HG03558 (cell line): ENCODE measurements around the gene EOLA1.
A peak's percentile ranks its signal among the peaks of the same experiment; 100 is the strongest.
"Not testable (repeated sequence)": the region's sequence is repeated elsewhere in the genome, so short reads cannot be mapped to it uniquely, and the experiment has no call there.

Experiments used
- ATAC-seq: cut with Tn5 transposase; IDR thresholded peaks from one replicate; pipeline ENCODE4 v1.9.1; 2021; ENCODE audit warnings: moderate number of reproducible peaks; ENCODE audit not compliant: unreplicated experiment; ENCODE audit errors: extremely low read depth

EOLA1 gene

DNA sequence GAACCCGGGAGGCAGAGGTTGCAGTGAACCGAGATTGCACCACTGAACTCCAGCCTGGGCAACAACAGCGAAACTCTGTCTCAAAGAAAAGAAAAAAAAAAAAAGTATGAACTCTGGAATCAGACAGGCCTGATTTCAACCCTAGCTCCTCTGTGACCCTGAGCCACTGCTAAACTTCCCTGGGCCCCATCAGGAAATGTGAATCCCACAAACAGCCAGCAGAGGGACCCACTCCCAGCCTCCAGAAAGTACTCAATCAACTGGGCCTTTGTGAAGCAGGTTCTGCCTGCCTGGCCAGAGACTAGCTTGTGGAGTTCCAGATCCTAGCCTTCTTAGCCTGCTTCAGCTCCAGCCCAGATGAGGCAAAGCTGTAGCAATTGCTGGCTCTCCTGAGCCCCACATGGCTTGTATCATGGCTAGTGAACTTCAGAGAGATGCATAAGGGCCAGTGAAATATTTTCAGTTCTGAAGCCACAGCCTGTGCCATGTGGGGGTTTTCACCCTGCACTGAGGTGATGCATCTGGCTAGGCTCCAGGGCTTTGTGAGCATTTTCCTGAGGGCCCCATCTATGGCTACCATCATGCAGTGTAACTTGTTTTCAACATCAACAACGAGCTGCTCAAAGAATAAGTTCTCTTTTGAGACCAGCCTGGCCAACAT lies 28.5 kb upstream of the EOLA1 start:
- peak; percentile 84 for ATAC-seq

GRCh38 chrX:149513825-149514428 lies 26.9 kb upstream of the EOLA1 start:
- no peak for ATAC-seq

DNA sequence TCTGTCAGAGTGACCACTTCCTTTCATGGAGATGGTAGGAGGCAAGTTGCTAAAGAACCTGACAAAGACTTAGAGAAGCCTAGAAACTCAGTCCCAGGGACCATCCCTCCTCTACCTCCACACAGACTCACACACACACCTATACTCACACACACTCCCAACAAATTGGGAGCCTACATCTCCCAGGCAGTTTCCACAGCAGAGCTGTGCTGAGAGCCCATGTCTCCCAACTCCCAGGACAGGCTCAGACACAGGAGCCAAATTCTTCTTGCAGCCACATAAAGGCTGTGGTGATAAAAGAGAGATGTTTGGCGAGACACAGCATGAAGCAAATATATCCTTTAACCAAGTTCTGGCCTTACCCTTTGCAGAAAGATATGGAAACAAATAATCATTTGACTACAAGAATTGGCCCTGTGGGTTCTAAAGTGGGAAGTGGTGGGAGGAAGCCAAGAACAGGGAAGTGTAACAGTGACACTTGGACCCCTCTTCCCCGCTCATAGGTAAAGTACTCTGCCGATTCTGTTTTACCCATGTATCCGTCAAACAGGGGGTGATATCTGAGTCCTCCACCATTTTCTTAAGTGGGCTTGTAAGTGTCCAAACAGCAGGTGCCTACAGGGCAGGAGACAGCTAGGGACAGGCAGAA lies 24.7 kb upstream of the EOLA1 start:
- ATAC-seq = no peak

- ATAC-seq = no peak
Measured at GRCh38 chrX:149516604-149517003, 24.2 kb upstream of the EOLA1 start.

GRCh38 chrX:149517308-149517707 lies 23.5 kb upstream of the EOLA1 start:
- ATAC-seq = no peak

DNA sequence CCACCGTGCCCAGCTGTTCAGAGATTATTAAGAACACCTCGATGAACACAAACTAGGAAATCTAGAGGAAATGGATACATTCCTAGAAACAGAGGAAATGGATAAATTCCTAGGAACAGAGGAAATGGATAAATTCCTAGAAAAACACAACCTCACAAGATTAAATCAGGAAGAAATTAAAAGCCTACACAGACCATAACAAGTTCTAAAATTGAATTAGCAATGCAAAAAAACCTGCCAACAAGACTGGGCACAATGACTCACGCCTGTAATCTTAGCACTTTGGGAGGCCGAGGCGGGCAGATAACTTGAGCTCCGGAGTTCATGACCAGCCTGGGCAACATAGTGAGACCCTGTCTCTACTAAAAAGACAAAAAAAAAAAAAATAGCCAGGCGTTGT lies 22.6 kb upstream of the EOLA1 start:
- ATAC-seq = no peak

GRCh38 chrX:149520636-149521277 lies 20.1 kb upstream of the EOLA1 start:
- not testable (repeated sequence) for ATAC-seq

GRCh38 chrX:149521438-149521837 lies 19.4 kb upstream of the EOLA1 start:
- no peak for ATAC-seq

GRCh38 chrX:149522916-149523315 lies 17.9 kb upstream of the EOLA1 start:
- no peak for ATAC-seq

GRCh38 chrX:149525389-149525788 lies 15.4 kb upstream of the EOLA1 start:
- ATAC-seq = peak; percentile 76

DNA sequence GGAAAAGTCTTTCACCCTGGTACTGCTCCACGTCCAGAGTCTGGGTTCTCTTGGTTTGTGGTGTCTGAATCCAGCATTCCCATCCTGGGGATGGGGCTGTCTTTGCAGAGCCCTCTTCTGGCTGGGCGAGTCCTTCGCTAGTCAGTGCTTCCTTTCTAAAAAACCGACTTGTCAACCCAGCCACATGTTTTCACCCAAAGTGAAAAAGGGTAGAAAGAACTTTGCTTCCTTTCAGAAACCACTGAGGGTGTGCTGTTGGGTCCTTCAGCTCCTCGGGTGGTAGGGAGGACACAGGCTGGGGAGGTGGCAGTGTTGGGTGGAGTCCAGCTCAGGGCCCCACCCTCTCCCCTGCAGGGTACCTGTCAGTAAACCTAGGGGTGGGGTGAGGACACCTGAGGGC lies 14.9 kb upstream of the EOLA1 start:
- not testable (repeated sequence) for ATAC-seq

DNA sequence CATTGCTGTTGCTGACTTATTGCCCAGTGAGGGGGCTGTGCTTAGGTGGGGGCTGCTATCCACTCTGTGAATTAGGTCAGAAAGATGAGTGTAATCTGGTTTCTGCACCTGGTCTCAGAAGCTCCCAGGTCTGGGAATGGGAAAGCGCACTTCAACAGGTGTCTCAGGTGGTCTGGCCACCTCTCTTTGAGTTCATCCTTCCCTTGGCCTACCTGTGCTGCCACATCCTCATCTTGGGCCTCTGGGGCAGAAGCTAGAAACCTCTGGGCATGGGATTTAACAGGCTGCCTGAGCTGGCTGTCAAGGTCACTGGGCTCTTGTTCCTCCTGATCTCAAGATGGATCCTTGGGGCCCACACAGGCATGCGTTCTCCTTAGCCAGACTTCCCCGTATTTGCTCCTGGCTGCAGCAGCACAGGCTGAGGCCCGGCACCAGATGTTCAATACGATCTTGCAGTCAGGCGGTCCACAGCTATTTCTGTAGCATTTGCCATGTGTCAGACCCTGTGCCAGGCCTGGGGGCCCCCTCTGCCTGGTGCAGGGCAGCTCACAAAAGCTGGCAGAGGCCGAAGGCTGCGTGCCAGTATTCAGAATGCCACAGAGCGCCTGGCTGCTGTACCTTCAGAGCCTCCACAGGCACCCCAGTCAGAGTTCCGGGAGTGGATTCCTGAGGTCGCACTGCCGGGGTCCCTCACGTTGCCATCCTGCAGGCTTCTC lies 14.3 kb upstream of the EOLA1 start:
- not testable (repeated sequence) for ATAC-seq

- ATAC-seq = peak; percentile 24
Measured at GRCh38 chrX:149527705-149528104, 13.1 kb upstream of the EOLA1 start.

DNA sequence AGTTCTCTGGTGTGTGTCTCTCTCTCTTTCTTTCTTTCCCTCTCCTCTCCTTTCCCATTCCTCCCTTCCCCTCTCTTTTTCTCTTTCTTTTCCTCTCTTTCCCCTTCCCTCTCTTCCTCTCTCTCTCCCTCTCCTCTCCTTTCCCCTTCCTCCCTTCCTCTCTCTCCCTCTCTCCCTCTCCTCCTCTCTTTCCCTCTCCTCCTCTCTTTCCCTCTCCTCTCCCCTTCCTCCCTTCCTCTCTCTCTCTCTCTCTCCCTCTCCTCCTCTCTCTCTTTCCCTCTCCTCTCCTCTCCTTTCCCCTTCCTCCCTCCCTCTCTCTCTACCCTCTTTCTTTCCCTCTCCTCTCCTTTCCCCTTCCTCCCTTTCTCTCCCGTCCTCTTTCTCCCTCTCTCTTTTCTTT lies 12.4 kb upstream of the EOLA1 start:
- ATAC-seq = no peak

GRCh38 chrX:149531599-149531998 lies 9.2 kb upstream of the EOLA1 start:
- ATAC-seq = peak; percentile 44

- not testable (repeated sequence) for ATAC-seq
Measured at GRCh38 chrX:149532868-149533267, 7.9 kb upstream of the EOLA1 start.

GRCh38 chrX:149533999-149534398 lies 6.8 kb upstream of the EOLA1 start:
- not testable (repeated sequence) for ATAC-seq

- not testable (repeated sequence) for ATAC-seq
Measured at GRCh38 chrX:149534926-149535602, 5.7 kb upstream of the EOLA1 start.

DNA sequence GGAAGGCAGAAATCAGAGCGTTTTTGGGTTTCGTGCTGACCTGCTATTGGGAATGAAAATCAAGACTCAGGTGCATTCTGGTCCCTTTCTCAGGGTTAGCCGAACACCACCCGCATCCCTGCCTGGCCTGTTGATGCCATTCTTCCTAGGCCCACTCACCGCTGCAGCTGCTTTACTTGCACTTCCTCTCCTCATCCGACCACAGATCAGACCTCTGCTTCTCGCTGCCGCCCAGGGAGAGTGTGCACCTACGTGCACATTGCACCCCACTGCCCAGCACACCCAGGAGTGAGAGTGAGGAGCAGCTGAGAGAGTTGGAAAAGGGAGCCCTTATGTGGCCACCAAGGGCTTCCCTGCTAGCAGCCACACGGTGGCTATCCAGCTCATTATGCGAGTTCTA lies 3.3 kb upstream of the EOLA1 start:
- not testable (repeated sequence) for ATAC-seq
